HG03565 (cell line): ENCODE measurements around the gene SRRM2.
A peak's percentile ranks its signal among the peaks of the same experiment; 100 is the strongest.

Experiments
- ATAC-seq: cut with Tn5 transposase; IDR thresholded peaks from one replicate; pipeline ENCODE4 v1.9.1; 2021; ENCODE audit warnings: mild to moderate bottlenecking, moderate library complexity; ENCODE audit not compliant: unreplicated experiment

SRRM2 gene

DNA sequence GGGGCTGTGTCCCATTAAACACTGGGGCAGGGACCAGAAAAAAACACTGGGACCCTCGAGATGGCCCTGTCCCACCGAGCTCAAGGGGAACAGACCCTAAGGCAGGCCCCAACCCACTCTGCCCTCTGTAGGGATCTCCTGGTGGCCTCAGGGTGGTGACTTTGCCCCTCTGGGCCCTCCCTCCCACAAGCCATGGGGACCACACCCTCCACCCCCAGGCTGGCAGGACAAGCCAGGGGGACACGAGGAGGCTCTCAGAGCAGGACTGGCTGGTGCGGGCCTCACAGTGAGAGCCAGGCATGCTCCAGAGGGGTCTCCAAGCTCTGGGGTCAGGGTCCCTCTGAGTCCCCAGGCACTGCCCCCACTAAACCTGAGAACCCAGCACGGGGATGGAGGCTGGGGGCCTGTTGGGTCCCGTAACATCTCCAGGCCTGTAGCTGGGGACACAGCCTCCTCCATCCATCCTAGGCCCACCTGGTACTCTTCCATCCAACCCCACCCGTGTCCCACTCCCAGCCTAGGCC lies 14.5 kb upstream of the SRRM2 start:
- no peak for ATAC-seq

DNA sequence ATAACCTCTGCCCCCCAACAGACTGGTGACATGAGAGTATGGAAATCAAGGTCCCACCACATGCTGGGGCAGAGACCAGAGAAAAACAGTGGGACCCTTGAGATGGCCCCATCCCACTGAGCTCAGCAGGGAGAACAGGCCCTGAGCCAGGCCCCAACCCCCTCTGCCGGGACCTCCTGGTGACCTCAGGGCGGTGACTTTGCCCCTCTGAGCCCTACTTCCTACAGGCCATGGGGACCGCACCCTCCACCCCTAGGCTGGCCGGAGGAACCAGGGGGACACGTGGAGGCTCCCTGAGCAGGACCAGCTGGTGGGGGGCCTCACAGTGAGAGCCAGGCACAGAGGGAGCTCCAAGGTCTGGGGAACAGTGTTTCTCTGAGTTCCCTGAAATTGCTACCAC lies 13.8 kb upstream of the SRRM2 start:
- ATAC-seq, result no peak

DNA sequence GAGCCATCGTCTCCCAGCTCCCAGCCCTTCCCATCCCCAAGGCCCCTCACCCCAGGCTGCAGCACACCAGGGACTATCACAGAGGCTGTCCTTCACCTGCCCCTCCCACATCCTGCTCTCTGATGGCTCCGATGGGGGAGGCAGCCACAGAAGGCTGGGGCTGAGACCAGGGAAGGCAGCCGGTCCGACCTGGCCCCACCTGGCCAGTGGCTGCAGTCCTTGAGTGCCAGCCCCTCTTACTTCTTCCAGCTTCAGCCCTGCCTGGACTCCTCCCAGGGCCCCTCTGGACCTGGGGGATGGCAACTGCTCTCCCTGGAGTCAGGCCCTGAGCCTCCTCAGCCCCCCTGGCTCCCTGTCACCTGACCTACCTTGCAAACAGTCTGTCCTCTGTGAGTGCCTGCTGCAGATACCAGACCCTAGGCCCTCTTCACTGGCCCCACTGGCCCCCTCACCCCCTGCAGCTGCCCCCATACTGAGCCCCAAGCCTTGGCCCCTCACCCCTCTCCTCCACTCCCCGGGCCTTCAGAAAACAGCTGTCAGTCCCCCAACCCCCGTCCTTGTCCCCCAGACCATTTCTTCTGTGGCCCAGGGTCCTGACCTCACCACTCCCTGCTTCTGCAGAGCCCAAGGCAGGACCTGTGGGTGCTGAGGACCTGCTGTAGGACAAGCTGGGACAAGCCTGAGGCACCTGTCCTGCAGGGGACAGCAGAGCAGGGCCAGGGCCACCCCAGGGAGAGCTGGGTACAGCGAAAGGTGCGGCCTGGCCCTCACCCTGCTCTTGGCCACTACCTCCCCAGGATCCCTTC lies 12.6 kb upstream of the SRRM2 start:
- ATAC-seq, result no peak

DNA sequence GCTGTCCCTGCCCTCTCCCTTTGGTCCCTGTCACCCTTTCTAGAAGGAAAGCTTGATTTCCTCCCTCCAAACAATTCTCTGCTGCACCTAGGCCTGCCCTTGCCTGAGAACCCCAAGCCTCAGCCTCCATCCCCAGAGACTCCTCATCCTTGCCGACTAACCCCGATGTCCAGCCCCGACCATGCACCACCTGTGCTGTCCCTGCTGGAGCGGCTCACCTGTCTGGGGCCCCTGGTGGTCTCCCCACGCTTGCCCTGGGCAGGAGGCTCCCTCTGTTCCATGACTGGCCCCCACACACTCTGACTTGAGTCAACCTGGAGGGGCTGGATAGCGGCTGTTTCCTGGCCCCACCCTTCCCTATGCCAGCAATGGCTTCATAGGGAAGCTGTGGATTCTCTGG lies 12.0 kb upstream of the SRRM2 start:
- ATAC-seq, result no peak

DNA sequence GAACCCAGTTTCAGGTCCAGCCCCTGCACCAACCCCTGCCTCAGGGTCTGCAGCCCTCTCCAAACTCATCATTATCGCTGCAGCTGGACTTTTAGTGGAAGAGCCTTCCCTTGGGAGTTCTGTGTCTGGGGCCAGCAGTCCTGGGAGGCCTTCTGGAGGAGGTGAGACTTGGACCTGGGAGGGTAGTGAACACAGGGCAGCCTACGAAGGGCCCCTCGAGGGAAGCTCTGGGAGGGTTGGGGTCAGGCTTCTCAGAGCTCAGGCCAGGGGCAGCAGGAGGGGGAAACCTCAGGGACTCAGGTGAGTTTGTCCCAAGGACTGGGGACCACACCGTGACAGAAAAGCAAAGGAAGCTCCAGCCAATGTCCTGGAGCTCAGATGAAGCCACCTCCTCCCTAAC lies 11.3 kb upstream of the SRRM2 start:
- no peak for ATAC-seq

DNA sequence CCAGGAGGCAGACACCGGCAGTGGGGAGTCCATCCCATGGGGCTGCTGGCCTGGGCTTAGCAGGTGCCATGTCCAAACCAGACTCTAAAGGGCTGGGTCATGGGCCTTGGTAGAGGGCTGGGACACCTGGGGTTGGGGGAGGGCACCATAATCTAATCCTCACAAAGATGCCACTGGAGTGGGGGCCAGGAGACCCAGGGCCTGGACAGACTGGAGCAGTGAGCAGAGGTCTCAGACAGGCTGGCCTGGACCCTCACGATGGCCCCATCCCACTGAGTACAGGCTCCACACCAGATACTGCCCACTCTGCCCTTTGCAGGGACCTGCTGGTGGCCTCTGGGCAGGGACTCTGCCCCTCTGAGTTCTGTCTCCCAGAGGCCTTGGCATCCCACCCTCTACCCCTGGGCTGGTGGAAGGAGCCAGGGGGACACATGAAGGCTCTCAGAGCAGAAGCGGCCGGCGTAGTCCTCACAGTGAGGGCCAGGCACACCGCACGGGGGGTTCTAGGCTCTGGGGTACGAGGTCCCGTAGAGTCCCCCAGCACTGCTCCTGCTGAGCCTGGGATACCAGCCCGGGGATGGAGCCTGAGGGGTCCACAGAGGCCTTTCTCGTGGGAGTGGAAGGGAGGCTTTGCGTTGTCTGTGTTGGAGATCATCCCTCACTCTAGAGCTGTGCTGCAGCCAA lies 10.0 kb upstream of the SRRM2 start:
- ATAC-seq, result no peak

DNA sequence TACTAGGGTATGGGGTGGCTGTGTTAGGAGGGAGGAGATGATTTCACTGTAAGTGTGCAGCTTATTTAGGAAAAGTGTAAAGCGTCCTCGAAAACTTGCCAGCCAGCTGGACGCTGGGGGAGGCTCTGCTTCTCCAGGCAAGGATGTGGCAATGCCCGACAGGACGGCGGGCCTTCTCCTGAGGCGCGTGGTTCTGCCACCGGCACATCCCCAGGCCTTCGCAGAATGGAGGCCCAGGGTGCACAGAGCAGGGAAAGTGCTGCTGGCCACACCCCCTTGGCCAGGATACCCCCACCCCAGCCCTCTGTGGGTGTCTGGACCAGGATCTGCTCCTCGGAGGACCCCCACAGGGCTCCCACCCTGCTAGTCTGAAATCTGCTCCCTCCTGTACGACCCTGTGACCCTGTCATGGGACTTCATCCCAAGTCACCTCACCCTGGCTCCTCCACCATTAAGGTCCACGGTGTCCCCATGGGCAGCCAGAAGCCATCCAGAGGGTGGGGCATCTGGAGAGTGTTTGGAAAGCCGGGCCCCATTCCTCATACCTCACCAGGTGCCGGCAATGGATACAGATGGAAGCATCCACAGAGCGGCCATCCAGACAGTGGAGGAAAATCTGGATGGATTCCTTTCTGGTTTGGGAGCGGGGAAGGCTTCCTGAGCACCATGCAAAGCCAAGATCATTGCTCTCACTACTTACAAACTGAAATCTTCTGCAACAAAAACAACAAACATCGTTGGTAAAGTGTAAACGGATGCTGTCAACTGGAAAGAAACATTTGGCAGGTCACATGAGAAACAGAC lies 9.2 kb upstream of the SRRM2 start:
- no peak for ATAC-seq

DNA sequence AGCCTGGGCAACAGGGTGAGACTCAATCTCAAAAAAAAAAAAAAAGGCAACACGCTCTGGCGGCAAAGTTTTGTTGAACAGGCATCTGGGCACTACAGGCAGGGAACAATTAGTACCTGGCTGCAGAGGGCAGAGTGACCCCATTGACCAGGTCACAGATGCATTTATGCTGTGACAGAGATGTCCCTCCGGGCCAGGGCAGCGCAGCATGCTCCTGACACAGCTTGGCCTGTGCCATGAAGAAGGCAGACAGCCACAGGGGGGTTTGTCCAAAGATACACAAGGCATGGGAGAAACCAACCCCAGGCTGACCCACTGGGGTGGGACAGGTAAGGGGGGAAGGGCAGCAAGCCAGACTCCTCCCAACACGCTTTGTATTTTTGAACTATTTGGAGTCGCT lies 7.7 kb upstream of the SRRM2 start:
- ATAC-seq, result no peak

DNA sequence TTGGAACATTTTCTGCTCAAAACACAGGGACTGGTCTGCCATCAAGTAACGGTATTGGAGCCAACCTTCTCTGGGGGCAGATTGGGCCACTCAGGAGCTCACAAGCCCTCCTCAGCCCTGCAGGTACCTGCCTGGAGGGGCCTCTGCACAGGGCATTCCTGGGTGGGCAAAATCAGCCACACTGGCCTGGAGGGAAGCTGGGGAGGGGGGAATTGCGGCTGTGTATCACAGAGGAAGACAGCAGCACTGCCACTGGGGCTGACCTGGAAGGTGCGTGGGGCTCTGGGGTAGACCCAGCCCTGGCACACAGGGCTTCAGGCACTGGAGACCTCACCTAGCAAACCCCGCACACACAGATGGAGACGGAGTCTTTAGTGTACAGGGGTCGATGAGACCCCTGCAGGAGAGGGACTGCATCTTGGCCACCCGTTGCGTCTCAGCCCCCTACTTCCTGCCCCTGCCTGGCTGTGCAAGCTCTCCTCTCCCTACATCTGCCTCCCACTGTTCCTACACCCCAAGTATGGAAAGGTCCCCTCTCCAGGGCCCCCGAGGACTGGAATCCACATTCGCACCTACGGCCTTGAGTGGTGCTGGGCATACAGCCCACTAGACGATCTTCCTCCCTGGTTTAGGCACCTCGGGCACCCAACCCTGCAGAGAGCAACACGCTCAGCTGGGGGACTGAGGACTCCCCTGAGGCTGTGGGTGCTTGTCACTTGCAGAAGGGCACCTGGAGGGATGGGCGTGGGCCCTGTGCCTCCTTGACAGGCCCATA lies 7.1 kb upstream of the SRRM2 start:
- no peak for ATAC-seq

DNA sequence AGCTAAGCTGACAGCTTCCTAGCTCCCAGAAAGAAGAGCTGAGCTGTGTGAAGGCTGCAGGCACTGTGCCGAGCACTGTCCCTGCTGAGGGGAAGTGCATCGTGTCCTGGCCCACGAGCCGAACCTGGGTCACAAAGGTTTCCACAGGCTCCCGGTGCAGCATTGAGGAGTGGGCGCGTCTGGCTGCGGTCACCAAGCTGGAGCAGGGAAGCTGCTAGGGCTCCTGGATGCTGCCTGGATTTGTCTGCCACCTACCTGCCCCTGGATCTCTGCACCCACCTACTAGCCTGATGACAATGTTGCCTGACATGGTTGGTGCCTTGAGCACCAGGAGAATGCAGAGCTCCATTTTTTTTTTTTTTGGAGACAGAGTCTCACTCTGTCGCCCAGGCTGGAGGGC lies 6.5 kb upstream of the SRRM2 start:
- no peak for ATAC-seq

DNA sequence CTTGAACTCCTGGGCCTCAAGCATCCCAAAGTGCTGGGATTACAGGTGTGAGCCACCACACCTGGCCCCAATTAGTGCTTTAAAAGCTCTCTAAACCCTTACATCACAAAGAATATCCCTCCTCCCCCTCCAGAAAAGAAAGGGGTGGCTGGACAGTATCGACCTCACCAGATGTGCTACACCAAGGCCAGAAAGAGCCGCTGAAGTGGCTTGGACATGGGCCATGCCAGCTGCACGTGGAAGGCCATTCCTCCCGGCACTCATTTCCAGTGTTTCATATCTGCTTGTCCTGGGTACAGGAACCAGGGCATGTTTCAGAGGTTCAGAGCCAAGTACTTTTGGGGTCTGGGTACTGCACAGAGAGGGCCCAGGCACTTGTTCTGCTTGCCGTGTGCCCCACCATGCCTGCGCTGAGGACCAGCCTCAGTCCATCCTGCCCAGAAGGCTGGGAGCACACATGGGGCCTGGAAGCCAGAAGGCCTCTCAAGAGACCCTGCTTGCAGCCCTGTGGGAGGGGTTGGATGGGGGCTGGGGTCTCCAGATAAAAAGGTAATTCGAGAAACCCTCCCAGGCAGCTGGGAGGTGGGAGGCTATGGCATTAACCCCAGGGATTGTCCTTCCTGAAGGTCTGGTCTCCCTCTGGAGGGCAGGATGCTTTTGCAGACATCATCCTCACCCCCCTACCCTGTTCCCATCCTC lies 3.5 kb upstream of the SRRM2 start:
- ATAC-seq, result no peak

DNA sequence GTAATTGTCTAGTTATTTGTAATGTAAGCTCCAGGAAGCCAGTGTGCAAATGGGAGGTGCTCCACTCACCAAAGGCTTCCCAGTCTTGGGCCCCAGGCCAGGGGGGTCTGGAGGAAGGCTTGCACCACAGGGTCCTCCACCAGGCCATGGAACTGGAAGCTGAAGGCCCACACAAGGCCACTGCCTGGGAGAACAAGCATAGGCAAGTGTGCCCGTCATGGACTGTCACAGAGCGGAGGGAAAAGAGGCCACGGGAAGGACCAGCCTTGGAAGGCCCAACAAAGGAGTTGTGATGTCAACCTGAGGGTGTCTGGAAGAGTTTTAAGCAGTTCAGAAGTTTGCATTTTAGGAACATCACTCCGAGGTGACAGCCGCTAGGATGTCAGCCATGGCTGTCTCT lies 3.0 kb upstream of the SRRM2 start:
- ATAC-seq, result no peak

DNA sequence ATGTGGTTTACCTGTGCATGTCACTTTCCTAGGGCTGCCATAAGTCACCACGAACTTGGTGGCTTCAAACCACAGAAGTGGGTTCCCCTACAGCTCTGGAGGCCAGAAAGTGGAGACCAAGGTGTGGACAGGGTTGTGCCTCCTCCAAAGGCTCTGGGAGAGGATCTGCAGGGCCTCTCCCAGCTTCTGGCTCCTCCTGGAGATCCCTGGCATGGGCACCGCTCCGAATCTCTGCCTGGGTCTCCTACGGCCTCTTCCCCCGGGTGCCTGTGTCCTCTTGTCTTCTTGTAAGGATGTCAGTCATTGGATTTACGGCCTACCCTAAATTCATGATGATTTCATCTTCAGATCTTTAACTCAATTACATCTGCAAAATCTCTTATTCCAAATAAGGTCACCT lies 2.5 kb upstream of the SRRM2 start:
- no peak for ATAC-seq

DNA sequence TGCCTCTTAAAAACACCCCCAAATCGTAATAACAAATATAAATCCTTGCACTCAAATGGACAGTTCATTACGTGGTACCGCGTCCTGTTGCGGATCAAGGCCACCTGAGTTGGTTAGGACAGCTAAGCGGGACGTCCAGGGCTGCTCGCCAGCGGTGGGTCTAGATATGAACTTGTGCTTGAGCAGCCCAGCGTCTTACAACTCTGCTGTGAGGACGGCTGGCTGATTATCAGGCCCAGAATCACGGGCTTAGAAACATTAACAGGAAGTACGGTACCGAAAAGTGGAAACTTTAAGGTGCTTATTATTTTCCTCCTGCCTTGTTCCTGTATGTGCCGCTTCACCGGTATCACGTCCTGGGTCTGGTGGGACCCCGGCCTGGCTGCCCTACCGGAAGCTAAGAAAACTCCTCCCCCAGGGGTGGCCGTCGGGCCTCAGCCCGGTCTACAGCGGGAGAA lies 832 bp upstream of the SRRM2 start:
- ATAC-seq, result no peak

DNA sequence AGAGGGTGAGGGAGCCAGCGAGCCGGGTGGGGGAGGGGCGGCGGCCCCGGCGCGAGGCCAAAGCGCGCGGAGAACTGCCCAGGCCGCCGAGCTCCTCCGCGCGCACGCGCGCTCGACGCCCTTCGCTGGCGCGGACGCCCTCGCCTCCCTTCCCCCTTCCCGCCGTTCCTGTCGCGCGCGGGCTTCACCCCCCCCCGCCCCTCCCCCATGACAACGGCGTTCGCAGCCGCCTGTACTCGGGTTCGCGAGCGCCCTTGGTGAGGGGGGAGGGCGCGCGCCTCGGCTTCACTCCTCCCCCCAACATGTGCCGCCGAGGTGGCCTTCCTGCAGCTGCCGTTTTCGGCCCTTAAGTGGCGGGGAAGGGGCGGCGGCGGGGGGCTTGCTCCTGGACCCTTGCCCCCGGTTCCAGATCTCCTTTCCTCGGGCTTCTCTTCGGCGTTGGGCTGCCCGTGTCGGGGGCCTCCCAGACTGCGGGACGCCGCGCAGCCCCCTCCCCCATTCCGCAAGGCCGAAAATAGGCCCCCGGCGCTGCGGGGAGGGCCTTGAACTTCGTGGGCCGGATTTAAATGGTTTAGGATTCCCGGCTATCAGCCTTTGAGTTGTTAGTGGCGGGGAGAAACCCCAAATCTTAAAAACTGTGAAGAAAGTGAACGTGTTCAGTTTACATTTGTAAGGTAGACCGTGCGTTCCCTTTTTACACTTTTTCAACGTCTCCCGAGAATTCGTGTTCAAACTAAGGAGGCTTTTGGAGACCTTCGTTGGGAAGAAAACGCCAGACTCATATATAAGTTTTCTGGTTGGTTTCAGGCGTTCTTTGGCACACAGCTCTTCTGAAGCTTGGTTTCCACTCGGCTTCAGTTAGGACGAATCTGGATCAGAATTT lies 653 bp downstream of the SRRM2 start:
- peak; percentile 13 for ATAC-seq

DNA sequence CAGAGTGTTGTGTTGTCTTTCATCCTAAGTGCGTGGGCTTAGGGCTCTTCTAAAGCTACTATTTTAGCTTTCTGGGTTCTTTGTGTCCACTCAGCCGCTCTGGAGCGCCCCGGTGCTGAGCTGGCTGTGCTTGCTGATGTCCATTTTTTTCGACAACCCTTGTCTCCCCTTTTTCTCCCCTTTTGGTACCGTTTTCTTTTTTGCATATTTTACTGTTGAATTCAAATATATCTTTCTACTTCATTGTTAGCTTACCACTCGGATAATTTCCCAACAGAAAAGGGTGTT lies 1.2 kb downstream of the SRRM2 start:
- no peak for ATAC-seq

DNA sequence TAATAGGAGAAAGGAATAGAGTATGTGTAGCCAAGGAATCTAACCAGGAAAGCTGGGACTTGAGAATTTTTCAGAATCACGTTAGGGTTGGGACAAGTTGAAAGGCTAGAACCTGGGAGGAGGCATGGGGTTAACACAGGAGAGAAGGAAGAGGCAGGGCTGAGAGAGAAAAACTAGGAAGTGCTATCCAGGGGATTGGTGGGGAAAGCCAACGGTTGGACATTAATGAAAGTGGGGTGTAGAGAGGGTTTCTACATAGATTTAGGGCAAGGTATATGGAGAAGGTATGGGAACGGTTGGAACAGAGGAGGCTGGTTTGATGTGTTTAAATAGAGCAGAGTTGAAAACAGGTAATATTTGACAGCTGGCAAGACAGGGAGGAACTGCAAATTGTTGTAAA lies 2.7 kb downstream of the SRRM2 start:
- no peak for ATAC-seq

DNA sequence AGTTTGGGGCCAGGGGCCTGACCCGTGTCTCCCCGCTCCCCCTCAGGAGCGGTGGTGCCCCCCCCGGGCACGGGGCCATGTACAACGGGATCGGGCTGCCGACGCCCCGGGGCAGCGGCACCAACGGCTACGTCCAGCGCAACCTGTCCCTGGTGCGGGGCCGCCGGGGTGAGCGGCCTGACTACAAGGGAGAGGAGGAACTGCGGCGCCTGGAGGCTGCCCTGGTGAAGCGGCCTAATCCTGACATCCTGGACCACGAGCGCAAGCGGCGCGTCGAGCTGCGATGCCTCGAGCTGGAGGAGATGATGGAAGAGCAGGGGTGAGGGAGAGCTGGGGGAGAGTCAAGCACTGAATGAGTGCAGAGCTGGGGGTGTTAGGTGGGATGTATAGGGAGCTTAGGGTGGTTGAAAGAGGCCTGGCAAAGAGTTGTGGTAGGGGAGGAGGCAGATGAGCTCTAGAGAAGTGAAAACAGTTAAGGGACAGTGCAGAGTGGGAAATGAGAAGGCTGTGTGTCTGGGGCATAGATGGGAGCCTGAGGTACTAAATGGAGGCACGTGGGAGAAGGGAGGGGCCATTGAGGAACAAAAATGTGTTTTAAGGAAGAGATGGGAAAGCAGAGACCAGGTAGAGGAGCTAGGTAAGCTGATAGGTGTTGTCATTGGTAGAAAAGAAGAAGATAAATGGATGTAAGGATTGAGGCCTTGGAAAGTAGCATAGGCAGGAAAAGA lies 4.0 kb downstream of the SRRM2 start:
- no peak for ATAC-seq

DNA sequence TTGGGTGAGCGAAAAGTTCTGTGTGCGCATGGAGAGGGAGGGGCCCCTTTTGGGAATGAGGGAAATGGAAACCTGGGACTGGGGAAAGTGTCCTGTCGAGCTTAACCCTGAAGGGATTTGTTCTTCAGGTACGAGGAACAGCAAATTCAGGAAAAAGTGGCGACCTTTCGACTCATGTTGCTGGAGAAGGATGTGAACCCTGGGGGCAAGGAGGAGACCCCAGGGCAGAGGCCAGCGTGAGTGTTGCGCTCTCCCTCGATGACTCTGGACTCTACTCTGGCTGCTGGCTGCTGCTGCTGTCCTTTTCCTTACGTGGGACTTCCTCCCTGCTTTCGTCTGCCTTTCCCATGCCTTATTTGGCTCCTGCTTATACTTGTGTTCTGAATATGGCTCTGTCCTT lies 4.9 kb downstream of the SRRM2 start:
- ATAC-seq, result no peak
